Fibroblast of lung (primary cell): ENCODE measurements around the gene CACYBP. TPM values are rescaled to one million over a fixed set of nuclear protein-coding genes. Genes with fewer than 3 reads are reported as not detected.

Source experiments
- DNase-seq, 2 donors: peaks; one replicate each; pipeline versions ENCODE4 v3.0.0 to v3.0.0-alpha.2; 2010; ENCODE audit warnings: low read depth in 2 of 2
- H2AFZ ChIP-seq: 2 replicates; pipeline ENCODE4 v1.5.1; 2012; ENCODE audit warnings: low read length, control low read depth, inconsistent platforms
- H3K27ac ChIP-seq: 2 replicates; pipeline ENCODE4 v1.5.1; 2011; ENCODE audit warnings: low read length, control low read depth; ENCODE audit not compliant: insufficient read depth
- H3K27me3 ChIP-seq: 2 replicates; pipeline ENCODE4 v1.5.1; 2011; ENCODE audit warnings: mild to moderate bottlenecking, low read length; ENCODE audit not compliant: control insufficient read depth, insufficient read depth
- H3K36me3 ChIP-seq: 2 replicates; pipeline ENCODE4 v1.5.1; 2011; ENCODE audit warnings: low read length; ENCODE audit not compliant: control insufficient read depth, insufficient read depth
- H3K4me1 ChIP-seq: 2 replicates; pipeline ENCODE4 v1.5.1; 2011; ENCODE audit warnings: low read length; ENCODE audit not compliant: control insufficient read depth, insufficient read depth; ENCODE audit errors: extremely low read depth
- H3K4me2 ChIP-seq: 2 replicates; pipeline ENCODE4 v1.5.1; 2011; ENCODE audit warnings: low read length, control low read depth; ENCODE audit not compliant: insufficient read depth; ENCODE audit errors: extremely low read depth
- H3K4me3 ChIP-seq, 4 experiments: fragments of 200-600 bp in 1 of 4; sonication (generic) in 1 of 4; replicated peaks in 1 of 4; 2 replicates each; pipeline ENCODE4 v1.5.1; 2011 to 2016; ENCODE audit warnings: low read length in 4 of 4, low read depth in 3 of 4, mild to moderate bottlenecking in 3 of 4, control low read depth in 2 of 4, inconsistent platforms in 1 of 4, mixed read lengths in 1 of 4; ENCODE audit not compliant: insufficient read depth in 1 of 4; ENCODE audit errors: control extremely low read depth in 1 of 4
- H3K79me2 ChIP-seq: 2 replicates; pipeline ENCODE4 v1.5.1; 2012; ENCODE audit warnings: mild to moderate bottlenecking, low read length, inconsistent platforms; ENCODE audit not compliant: control insufficient read depth, insufficient read depth
- H3K9ac ChIP-seq: 2 replicates; pipeline ENCODE4 v1.5.1; 2011; ENCODE audit warnings: mild to moderate bottlenecking, low read length, control low read depth; ENCODE audit not compliant: insufficient read depth
- H3K9me3 ChIP-seq: 2 replicates; pipeline ENCODE4 v1.5.1; 2012; ENCODE audit warnings: low read depth, low read length; ENCODE audit not compliant: control insufficient read depth, insufficient read depth
- H4K20me1 ChIP-seq: 2 replicates; pipeline ENCODE4 v1.5.1; 2011; ENCODE audit warnings: low read length; ENCODE audit not compliant: control insufficient read depth, insufficient read depth; ENCODE audit errors: extremely low read depth
- EZH2 ChIP-seq: IDR thresholded peaks from 2 replicates; pipeline ENCODE4 v1.5.1; 2012; ENCODE audit warnings: low read length, control low read depth, mild to moderate bottlenecking; ENCODE audit errors: missing control alignments
- polyA plus RNA-seq, 2 donors: library from polyadenylated mRNA; depleted of rRNA in 1 of 2; stranded (reverse) in 1 of 2; unstranded in 1 of 2; fragments of >200 nt; gene quantifications; 2 replicates each; pipeline ENCODE4 v1.2.1, GENCODE V29; 2011 to 2012; ENCODE audit warnings: missing spikeins in 1 of 2
- total RNA-seq: library from RNA; depleted of rRNA; stranded (reverse); fragments of >200 nt; gene quantifications from 2 replicates; pipeline ENCODE4 v1.2.1, GENCODE V29; 2014
- TF ChIP-seq, protein P1 (sequence below), 2 donors: IDR thresholded peaks in 1 of 2; conservative IDR thresholded peaks in 1 of 2; 1 replicate in 1 of 2; 2 replicates in 1 of 2; pipeline ENCODE4 v1.5.1; 2011 to 2012; ENCODE audit warnings: low read length in 2 of 2, control low read depth in 1 of 2, inconsistent platforms in 1 of 2, low read depth in 1 of 2, mild to moderate bottlenecking in 1 of 2

Gene CACYBP
- total and polyA plus RNA-seq, 2 donors (not counting 1 experiment from before 2014, with no cell fraction given): 55.6 to 238 TPM

DNA sequence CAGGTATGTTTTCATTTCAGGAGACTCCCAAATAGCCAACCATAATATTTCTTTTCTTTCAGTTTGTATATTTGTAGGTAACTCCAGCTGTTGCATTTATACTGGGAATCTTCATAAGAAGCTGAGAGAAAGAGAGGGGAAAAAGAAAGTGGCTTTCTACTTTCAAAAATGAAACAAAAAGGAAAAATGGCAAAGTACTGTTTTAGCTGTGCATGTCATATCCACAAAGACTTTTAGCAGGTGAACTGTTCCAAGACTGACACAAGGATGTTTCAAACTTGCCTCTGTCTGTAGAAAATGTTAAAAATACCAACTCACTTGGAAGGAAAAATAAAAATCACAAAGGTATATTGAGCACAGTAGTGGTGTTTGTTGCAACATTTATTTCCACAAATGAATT is 41.9 kb upstream of the CACYBP start:
- Histone ChIP-seq H3K9ac (no peak overlapping the region), H2AFZ (no peak overlapping the region), H3K4me1 (no peaks in the 10 kb centered on the region), H3K9me3 (no peaks in the 10 kb centered on the region), H3K79me2 (no peaks in the 10 kb centered on the region), H3K27me3 (no peaks in the 10 kb centered on the region), H4K20me1 (no peaks in the 10 kb centered on the region), H3K36me3 (no peaks in the 10 kb centered on the region), H3K4me2 (no peak overlapping the region), H3K27ac (no peak overlapping the region), H3K4me3 (no peak overlapping the region)
- TF ChIP-seq EZH2: no peak
- TF ChIP-seq, protein P1, sequence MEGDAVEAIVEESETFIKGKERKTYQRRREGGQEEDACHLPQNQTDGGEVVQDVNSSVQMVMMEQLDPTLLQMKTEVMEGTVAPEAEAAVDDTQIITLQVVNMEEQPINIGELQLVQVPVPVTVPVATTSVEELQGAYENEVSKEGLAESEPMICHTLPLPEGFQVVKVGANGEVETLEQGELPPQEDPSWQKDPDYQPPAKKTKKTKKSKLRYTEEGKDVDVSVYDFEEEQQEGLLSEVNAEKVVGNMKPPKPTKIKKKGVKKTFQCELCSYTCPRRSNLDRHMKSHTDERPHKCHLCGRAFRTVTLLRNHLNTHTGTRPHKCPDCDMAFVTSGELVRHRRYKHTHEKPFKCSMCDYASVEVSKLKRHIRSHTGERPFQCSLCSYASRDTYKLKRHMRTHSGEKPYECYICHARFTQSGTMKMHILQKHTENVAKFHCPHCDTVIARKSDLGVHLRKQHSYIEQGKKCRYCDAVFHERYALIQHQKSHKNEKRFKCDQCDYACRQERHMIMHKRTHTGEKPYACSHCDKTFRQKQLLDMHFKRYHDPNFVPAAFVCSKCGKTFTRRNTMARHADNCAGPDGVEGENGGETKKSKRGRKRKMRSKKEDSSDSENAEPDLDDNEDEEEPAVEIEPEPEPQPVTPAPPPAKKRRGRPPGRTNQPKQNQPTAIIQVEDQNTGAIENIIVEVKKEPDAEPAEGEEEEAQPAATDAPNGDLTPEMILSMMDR (conservative IDR thresholded peaks at IDR 0.05 in 1 of 2, IDR thresholded peaks at IDR 0.05 in 1 of 2; ENCODE audit: low read depth in 1 of 2, low read length in 2 of 2): no peak
- DNase-seq: no peak

DNA sequence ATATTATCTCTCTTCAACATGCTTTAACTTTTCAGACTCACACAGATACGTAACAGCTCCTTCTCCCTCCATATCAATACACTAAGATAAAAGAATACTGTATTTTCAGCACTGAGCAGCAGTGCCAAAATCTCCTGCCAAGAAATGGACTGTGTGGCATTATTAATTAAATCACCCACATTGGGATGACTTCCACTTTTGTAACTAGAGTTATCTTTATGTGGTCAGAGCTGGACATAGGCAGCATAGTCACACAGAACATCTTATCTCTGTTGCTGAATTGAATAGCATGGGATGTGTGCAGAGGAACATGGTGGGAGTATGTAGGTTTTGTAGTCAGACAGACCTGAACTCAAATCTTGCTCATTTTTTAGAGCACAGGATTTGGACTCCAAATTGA is 41.4 kb upstream of the CACYBP start:
- H3K27me3 ChIP-seq: no peaks in the 10 kb centered on the region
- H3K9me3 ChIP-seq: no peaks in the 10 kb centered on the region
- no peak overlapping the region for H3K4me3 ChIP-seq
- H2AFZ ChIP-seq: no peak overlapping the region
- TF ChIP-seq EZH2: no peak
- TF ChIP-seq, protein P1 (conservative IDR thresholded peaks at IDR 0.05 in 1 of 2, IDR thresholded peaks at IDR 0.05 in 1 of 2; ENCODE audit: low read depth in 1 of 2, low read length in 2 of 2): no peak
- H3K4me1 ChIP-seq: no peaks in the 10 kb centered on the region
- H3K27ac ChIP-seq: no peak overlapping the region
- H3K4me2 ChIP-seq: no peak overlapping the region
- peak in 1 of 2 donors; percentile 43 for DNase-seq
- H3K36me3 ChIP-seq: no peaks in the 10 kb centered on the region
- H3K9ac ChIP-seq: no peak overlapping the region
- no peaks in the 10 kb centered on the region for H4K20me1 ChIP-seq
- no peaks in the 10 kb centered on the region for H3K79me2 ChIP-seq

DNA sequence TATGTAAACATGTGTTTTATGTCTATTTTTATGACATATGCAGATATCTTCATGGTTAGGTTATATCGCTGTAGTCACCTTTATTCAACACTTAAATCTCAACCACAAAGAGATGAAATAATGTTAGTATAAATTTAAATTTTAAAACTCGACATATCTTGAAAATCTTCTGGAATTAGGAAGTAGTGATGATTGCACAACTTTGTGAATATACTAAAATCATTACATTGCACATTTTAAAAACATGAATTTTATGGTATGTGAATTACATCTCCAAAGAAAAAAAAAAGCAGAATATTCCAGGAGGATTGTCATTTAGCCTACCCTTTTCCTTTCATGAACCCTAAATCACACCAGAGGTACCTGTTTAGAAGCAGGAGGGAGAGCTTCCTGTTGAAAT is 39.4 kb upstream of the CACYBP start:
- no peaks in the 10 kb centered on the region for H3K27me3 ChIP-seq
- H3K4me1 ChIP-seq: no peaks in the 10 kb centered on the region
- H3K36me3 ChIP-seq: no peaks in the 10 kb centered on the region
- H3K27ac ChIP-seq: no peak overlapping the region
- no peak for TF ChIP-seq EZH2
- TF ChIP-seq, protein P1 (conservative IDR thresholded peaks at IDR 0.05 in 1 of 2, IDR thresholded peaks at IDR 0.05 in 1 of 2; ENCODE audit: low read depth in 1 of 2, low read length in 2 of 2): no peak
- no peak overlapping the region for H2AFZ ChIP-seq
- H3K79me2 ChIP-seq: no peaks in the 10 kb centered on the region
- H3K9me3 ChIP-seq: no peaks in the 10 kb centered on the region
- no peak overlapping the region for H3K4me2 ChIP-seq
- no peaks in the 10 kb centered on the region for H4K20me1 ChIP-seq
- DNase-seq: no peak
- no peak overlapping the region for H3K4me3 ChIP-seq
- no peak overlapping the region for H3K9ac ChIP-seq
